GM19099 (cell line): ENCODE results near the gene BRI3BP.
A peak's percentile ranks its signal among the peaks of the same experiment; 100 is the strongest.

Experiments used
- POLR2A ChIP-seq: IDR thresholded peaks from 3 replicates; pipeline ENCODE4 v1.6.1; 2011; ENCODE audit warnings: low read depth; ENCODE audit not compliant: insufficient read length; ENCODE audit errors: extremely low read depth

BRI3BP gene

DNA sequence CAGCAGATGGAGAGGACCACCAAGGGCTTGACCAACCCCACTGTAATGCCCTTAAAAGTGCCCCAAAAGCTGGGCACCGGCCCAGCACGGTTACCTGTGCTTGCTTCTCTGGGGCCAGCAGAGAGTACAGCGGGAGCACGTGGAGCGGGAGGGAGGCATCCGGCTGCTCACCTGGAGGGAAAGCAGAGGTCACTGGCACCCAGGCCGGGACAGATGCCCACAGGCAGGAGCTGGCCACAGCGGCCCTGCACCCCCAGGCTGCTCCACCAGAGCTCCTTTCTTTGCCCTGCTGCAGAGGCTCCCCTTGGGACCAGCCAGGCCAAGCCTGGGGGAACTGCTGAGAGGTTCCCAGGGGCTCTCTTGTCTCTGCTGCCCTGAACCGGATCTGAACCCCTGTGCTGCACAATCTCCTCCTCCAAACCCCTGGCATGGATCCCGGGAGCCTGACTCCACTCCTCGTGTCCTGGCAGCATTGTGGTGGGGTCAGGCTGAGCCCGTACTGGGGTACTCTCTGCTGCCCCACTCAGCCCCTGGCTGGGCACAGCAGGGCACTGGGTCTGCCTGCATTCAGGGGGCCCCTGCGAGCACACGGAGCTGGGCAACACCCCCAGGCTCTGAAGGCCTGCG lies 28.5 kb upstream of the BRI3BP start:
- no peak for TF ChIP-seq POLR2A

DNA sequence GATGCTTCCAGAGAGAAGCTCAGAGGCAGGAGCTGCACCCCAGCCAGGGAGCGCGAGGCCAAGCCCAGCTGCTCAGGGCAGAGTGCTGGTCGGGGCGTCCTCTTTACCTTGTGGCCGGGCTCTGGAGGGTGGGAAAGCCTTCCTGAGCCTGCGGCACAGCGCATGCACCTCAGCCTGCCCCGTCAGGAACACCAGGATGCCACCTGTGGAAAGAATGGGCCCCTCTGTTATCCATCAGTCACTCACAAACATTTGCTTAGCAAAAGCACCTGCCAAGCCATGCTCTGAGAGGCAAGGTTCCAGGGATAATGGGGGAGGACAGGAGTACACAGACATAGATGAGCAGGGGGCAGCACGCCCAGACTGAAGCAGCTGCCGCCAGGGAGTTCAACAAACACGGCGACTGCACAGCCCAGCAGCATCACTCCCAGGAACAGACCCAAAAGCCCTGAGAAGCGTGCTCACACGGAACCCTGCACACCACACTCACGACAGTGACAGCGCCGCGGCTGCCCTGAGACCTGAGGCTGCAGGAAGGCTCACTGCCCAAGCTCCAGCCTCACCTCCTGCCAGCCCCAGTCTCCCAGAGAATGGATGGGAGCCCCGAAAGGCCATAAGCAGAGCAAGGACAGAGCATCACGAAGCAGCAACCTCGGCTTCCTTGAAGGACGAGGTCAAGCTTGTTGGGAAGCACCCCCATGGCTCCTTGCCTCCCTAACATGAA lies 26.3 kb upstream of the BRI3BP start:
- TF ChIP-seq POLR2A = no peak

DNA sequence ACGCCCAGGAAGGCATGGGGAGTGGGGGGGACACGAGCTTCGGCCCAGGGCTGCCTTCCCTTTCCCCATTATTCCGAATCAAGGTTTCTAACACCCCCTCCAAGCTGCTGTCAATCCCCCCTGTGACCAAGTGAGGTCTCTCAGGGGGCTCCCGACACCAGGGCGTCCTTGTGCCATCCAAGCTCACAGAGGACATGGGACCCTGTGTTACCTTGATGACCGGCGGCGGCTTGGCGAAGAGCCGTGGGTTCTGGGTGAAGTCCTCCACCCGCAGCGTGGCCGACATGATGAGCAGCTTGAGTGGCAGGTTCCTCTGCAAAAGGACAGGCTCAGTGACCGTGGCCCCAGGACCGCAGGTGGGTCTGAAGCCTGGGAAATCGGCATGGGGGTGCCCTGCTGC lies 24.8 kb upstream of the BRI3BP start:
- TF ChIP-seq POLR2A = no peak

DNA sequence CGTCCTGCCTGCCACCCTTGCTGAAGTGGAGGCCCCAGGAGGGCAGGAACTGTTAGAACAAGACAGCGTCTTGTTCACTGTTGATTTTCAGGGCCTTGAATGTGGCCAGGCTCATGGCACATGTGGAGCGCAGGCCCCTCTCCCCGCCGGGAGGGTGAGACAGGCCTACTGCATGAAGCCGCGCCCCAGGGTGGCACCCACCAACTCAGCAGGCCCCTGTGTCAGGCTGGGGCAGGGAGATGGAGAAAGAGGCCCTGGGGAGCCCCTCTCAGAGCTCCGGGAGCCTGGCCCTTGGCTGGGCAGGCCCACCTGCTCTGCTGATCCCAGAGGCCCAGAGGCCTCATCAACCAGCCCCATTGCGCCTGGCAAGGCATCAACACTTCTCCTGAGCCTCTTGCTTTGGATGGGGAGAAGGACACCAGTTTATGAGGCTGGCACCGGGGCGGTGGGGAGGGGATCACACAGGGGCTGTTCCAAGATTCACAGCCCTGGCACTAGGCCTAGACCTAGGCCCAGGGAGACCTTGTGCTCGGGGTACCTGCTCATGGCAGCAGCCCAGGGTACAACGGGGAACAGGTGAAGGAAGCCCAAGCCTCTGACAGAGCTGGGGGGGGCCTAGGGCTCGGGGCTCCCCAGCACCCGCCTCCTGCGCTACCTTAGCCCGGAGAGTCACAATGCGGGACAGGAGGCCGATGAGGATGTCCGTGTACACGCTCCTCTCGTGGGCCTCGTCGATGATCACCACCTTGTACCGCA lies 22.6 kb upstream of the BRI3BP start:
- no peak for TF ChIP-seq POLR2A

DNA sequence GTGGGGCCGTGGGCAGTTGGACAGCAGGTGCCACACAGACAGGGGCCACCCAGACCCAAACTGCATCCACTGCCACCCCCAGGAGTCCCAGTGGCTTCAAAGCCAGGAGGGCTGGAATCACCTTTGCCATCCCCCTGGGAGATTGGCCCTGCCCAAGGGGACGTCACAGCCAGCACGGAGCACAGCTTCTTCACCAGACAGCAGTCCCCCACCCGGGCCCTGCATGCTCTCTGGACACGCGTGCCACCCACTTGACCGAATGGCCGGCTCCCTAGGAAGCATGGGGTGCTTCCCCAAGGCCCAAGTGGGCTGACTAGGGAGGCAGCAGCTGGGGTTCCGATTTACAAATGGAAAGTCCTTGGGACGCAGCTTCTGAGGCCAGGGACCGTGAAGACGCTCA lies 21.8 kb upstream of the BRI3BP start:
- no peak for TF ChIP-seq POLR2A

DNA sequence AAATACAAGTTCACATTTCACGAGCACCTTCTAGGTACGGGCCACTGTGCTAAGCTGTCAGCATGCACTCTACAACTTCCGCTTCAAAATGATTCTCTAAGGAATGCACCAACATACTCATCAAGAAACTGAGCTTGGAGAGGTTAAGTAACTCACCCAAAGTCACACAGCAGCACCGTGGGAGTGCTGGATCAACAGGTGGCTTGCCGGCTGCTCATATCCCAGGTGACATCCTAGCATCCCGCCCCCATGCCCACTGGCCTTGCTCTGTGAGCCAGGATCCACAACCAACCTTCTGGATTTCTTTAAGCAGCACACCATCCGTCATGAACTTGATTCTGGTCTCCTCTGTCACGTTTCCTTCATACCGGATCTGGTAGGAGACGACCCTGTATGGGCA lies 21.2 kb upstream of the BRI3BP start:
- TF ChIP-seq POLR2A = no peak

DNA sequence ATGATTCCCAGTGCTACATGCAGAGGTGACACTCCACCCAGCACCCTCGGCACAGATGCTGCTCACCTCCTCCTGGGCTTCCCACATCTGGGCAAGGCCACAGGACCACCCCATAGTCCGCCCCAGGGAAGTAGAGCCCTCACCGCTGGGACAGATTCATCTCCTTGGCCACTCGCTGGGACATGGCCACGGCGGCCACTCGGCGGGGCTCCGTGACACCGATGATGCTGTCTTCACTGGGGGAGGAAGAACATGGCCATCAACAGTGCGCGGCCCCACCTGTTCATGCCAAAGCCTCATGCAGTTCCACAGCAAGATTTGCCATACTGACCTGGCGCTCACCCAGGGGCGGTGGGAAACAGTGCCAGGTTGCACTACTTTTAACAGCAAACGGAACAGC lies 18.2 kb upstream of the BRI3BP start:
- no peak for TF ChIP-seq POLR2A

DNA sequence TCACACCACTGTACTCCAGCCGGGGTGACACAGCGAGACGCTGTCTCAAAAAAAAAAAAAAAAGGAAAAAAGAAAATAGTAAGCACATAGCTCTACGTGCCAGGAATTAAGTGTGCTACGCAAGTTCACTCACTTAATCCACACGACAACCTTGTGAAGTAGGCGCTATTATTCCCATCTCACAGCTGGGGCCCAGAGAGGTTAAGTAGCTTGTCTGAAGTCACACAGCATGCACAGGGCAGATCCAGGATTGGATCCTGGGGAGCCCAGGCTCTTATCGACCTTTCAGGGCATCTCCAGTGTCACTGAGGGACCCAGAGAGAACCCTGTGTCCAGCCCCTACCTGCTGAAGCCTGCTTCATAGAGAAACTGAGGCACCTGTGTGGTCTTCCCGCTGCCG lies 16.4 kb upstream of the BRI3BP start:
- TF ChIP-seq POLR2A = no peak

DNA sequence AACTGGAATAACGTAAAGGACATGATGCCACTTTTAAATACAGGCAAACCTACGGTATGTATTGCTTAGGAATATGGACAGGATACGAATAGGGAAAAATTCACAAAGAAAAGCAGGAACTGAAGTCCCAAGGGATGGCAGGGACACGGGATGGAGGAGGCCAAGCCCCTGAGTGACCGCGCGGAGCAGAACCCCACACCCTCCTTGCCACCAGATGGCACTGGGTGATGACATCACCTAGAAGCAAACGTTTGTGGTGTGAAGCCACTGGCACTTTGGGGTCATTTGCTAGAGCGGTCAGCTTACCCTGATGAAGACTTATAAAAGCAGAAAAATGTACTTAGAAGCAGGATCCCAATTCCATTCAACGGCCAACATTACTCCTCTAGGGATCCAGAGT lies 13.9 kb upstream of the BRI3BP start:
- no peak for TF ChIP-seq POLR2A

DNA sequence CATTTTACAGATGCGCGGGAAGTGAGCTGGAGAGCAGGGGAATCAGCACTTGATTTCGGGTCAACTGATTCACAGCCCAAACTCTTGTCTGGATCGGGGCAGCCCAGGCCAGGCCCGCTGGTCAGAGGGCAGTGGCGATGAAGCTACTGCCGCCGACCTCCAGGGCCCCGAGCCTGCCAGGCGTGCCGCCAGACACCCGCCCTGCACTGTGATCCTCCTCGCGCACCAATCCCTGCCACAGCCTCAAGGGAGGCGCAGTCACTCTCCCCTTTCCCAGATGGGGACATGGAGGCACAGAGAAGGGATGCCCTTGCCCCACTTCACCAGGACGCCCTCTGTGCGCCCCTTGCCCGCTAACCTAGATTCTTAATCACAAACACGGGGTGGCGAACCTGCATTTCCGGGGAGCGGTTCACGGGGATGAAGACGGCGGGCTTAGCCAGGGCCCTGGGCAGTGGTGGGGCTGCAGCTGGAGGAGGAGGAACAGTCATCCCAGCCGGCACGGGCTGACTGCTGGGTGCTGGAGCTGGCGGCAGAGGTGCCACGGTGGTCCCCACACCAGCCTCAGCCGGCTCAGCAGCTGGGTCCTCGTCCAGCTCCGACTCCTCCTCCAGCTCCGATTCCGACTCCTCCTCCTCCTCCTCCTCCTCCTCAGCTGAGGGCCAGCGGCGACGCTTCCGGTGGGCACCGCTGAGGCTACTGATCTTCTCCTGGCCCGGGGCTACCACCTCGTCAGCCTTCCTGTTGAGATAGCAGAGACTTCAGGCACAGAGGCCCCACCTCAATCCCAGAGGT lies 13.2 kb upstream of the BRI3BP start:
- TF ChIP-seq POLR2A = no peak

DNA sequence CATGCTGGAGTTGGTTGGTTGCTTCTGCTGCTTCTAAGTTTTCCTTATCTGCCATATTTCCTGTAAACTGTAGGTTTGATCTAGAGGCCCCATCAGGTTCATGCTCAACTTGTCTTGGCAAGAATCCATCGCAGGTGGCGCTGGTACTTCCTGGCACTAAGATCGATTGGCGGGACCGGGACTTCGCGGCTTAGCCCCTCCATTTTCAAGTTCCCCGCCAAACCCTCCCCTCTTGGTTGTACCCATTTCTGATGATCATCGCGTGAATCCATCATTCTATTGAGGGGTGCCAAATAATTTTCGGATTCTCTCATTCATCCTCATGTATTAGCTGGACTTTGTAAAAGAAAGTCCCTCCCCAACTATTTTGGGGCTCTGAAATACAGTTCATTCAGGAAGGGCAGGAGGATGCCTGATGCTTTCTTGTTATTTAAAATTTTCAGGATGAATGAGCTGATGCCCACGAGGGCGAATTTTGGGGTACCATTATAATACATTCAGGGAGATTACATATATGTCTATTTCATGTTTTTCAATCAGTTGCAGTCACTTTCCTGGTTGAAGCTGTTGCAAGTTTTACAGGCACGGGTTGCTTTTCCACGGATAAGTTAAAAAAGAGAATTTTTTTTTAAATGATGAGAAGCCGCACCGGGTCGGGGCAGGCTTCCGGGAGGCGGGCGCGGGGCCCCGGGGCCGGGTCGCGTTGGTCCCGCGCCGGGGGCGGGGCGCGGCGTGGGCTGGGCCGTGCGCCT lies 395 bp upstream of the BRI3BP start:
- no peak for TF ChIP-seq POLR2A

DNA sequence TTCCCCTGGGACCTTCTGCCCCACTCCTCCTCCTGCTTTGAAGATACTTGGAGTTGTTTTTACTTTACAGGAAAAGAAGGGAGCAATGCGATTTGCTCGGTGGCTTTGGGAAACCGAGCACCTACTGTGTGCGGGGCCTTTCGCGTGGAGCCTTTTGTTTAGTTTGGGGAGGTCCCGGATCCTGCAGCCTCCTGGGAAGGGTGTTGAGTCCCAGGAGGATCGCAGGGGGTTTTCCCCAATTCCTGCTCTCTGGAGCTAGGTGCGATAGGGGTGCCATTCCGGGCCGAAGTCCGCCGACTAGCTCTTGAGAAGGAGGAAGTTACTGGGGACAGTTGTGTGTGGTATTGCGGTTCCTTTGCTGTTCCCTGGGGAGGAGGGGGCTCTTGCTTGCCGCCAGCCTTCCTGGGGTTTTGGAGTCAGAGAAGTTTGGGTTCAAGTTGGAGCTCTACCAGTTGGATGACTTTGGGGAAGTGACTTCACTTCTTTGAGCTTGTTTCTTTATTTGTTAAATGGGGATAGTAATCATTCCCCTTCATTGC lies 1.1 kb downstream of the BRI3BP start:
- TF ChIP-seq POLR2A = no peak

DNA sequence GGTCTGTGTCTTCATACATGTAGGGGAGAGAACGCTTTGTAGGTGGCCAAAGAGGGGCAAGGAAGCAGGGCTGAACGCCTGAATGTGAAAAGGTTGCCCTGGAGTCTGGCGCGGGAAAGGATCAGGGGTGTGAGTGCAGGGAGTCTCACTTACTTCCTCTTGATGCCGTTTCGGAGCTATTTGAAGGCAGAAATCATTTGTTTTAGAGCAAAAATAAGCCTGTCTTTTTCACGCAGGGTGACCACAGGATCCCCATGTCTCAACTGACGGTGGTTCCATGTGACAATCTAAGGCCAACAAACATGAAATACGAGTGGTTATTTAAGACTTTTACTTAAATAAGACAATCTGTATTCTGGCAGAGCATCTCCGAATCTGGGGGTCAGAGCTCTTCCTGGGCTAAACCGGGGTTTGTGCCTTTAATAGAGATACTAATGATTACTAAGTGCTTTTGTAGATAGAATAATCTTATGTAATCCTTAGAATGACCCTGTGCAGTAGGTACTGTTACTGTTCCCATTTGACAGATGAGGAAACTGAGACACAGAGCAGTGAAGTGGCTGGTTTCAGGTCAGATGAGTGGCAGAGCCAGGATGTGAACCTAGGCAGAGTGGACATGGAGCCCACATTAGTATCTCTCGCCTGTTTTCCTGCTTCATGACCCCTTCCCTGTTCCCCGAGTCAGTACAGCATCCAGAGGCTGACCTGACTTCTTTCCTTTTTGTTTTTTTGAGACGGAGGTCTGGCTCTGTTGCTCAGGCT lies 1.9 kb downstream of the BRI3BP start:
- peak; percentile 32 for TF ChIP-seq POLR2A

DNA sequence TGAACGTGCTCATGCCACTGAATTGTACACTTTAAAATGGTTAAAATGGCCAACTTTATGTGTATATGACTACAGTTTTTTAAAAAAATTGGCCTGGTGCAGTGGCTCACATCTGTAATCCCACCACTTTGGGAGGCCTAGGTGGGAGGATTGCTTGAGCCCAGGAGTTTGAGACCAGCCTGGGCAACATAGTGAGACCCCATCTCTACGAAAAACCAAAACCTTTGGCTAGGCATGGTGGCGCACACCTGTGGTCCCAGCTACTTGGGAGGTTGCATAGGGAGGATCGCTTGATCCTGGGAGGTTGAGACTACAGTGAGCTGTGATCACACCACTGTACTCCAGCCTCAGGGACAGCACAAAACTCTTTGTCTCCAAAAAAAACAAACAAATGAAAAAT lies 5.3 kb downstream of the BRI3BP start:
- no peak for TF ChIP-seq POLR2A
